Putamen (tissue), 1 donor: ENCODE measurements around the gene RASAL3.

Experiments
- DNase-seq: peaks from one replicate; pipeline ENCODE4 v3.0.0-alpha.2; 2016; ENCODE audit warnings: low spot score

The RASAL3 gene

DNA sequence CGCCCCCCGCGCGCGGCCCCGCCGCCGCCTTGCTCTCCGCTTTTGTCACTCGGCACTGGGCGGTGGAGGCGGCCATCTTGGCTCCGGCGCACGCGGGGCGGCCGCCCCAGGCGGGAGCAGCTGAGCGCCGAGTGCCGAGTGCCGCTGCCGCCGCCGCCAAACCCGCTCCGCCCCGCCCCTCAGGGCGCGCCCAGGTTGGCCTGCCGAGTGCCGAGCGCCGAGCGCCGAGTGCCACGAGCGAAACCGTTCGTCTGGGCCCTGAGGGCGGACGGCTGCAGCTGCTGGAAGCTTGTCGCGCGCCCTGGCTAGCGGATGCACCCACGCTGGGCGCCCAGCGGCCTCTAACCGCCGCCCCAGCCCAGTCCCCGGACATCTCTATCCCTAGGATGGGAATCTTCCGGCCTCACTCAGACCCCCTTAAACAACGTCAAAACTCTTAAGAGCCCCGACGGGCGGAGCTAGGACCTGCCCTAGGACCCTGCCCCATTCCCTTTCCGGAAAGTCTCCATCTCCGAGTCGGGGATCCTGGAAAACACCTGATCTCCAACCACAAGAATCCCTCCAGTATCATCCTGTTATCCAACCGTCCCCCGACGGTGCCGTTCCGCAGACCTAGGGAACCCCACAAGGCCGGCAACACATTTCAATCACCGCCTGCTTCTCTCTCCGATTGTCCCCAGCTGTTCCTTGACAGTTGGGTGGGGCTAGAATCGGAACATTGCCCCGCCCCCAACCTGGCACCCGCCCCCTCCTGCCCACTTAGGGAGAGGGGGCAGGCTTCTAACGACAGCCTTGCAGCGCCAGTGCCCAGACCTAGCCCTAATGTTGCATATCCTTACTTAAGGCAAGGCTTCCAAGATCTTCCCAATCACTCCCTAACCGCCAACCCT lies 31.5 kb downstream of the RASAL3 start:
- peak; percentile 91 for DNase-seq

DNA sequence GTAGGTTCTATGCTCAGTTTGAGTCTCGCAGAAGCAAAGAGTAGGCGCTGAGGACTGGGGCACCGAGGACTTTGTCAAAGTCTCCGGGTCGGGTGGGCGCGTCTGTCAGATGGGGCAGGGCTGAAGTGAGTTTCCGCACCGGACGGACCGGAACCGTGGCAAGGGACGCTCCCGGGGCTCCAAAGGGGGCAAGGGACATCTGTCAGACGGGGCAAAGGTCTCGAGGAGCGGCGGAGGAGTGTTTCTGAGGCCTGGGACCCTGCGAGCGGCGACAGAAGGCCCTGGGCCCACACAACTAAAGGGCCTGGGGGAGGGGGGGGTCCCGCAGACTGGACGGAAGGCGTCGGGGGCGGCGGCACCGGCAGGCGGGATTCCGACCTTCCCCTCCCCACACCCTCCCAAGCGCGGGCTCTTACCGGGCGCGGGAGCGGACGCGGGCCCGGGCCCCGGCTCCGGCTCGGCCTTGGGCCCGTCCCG lies 32.3 kb downstream of the RASAL3 start:
- no peak for DNase-seq

DNA sequence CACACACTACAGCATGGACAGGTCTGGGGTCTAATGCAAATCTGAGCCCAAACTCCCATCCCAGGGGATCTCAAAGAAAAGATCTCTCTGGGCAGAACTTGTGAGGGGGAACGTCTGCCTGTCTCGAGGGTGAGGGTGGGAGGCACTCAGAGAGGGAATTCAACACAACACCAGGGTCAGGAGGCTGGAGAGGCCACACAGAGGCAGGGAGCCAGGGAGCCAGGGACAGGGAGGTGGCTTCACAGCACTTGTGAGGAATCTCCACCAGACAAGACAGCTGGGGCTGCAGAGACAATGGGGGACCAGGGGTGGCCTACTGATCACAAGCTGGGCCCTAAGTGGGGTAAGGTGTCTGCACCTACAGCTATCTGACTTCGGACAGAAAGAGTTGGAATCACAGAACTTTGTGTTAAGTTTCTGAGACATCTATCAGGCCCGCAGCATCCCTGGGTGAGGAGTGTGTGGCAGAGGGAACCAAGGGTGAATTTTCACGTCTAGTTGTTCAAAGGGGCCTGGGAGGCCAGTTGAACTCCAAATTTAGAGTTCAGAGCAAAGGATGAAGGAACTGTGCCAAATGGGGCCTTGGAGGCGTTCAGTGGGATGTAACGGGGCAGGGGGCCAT lies 32.8 kb downstream of the RASAL3 start:
- DNase-seq = no peak

DNA sequence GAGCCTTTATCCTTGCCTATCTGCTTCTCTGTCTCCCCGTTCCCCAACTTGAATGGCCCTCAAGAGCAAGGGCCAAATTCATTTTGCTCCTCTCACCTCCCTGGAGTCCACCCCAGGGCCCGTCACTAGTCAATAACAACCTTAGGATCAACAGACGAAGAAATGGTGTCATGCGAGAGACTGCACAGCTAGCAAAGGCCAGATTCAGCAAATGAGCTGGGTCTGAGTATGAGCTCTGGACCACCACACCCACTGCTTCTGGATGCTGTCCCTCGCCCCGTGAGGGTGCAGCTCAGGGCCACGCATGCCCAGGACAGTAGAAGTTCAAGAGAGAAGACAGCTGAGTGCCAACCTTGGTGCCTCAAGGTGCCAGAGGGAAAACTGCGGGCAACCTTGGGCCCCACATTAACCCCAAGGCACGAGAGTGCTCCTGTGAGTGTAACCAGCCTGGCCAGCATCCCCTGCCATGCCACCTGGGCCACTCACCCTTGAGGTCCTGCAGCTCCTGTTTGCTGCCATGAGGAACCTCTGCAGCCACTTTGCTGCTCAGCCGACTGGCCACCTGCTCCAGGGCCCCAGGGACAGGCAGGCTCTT lies 33.7 kb downstream of the RASAL3 start:
- DNase-seq = no peak

DNA sequence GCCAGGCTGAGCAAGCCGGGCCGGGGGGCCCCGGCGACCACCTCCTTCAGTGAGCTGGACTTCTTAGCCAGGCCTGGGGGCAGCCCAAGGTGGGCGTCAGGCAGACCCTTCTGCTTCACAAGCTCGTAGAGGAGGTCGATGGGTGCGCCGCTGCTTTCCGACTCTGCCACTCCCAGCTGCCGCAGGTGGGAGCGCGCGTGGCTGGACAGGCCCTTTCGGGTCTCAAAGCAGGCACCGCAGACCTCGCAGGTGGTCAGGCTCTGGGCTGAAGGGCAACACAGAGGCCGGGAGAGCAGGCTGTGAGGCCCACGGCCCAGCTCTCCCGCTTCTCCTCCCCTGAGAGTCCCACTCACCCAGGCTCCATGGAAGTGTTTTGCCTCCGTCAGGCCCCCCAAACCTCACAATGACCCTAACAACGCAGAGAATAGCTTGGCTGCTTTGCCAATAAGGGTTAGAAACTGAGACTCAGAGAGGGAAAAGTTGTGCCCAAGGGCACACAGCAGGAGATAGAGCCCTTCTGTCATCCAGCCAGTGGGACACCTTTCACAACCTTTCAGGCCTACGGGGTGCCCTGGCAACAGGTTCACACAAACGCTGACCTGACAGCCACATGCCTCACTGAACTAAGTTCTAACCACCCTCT lies 34.4 kb downstream of the RASAL3 start:
- DNase-seq = no peak

DNA sequence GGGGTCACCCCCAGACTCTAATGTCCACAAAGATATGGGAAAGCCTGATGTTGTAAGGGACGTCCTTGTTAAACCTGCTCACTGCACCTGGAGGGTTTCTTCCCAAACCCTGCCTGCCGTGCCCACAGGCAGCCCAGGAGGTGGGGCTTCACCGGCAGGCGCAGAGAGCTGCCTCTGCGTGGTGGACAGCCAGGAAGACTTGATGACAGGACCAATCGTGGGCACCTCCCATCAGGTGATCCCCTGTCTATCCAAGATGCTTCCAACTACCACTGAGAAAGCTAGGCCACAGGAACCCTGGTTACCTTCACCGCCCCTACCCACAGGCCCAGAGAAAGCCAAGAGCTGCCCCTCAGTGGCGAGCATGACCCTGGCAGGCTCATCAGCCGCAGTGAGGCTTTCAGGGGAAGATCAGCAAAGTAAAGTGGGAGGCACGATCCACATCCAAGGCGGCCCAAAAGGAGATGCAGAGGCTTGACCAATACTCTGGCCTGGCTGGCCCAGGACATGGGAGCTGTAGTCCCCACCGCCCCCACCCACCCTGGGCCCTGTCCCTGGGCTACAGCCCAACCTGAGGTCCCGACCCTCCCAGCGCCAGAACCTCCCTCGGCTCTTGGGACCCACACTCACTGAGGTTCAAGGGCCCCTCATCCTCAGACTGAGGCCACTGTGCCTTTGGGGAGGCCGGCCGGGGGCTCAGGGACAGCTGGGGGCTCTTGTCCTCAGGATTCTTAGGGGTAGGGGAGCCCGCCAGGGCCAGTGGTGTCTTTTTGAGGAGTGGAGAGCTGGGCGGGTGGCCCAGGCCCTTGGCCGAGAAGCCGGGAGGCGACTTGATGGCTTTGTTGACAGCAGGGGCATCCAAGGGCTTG lies 35.2 kb downstream of the RASAL3 start:
- DNase-seq = no peak

DNA sequence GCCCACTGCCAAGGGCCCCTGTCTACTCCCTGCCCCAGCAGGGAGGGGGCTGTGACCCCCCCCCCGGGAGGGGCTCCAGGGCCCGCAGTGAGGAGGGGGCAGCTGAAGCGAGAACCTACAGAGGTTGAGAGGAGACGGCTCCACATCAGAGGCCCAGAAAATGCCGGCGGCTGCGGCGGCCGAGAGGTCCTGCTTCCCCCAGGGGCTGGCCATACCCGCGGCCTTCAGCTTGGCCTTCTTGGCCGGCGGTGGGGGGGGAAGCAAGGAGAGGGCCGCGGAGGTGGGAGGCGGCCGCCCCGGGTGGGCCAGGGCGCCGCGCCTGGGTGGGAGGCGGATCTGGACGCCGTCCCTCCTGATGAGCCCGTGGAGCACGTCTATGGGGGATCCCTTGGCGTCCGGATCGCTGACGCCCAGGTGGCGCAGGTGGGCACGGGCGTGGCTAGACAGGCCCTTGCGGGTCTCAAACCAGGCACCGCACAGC lies 36.3 kb downstream of the RASAL3 start:
- DNase-seq = no peak

DNA sequence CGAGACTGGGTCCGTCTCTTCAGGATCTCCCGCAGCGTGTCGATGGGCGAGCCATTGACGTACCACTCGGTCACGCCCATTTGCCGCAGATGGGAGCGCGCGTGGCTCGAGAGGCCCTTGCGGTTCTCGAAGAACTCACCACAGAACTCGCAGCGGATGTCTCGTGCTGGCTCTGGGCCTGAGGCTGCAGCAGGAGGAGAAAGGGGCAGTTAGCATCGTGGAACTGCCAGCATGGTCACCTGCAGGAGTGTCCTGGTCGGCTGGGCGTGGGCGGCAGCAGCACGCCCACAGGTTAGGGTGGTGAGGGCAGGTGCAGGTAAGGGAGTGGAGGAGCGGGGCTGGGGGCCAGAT lies 37.0 kb downstream of the RASAL3 start:
- no peak for DNase-seq

DNA sequence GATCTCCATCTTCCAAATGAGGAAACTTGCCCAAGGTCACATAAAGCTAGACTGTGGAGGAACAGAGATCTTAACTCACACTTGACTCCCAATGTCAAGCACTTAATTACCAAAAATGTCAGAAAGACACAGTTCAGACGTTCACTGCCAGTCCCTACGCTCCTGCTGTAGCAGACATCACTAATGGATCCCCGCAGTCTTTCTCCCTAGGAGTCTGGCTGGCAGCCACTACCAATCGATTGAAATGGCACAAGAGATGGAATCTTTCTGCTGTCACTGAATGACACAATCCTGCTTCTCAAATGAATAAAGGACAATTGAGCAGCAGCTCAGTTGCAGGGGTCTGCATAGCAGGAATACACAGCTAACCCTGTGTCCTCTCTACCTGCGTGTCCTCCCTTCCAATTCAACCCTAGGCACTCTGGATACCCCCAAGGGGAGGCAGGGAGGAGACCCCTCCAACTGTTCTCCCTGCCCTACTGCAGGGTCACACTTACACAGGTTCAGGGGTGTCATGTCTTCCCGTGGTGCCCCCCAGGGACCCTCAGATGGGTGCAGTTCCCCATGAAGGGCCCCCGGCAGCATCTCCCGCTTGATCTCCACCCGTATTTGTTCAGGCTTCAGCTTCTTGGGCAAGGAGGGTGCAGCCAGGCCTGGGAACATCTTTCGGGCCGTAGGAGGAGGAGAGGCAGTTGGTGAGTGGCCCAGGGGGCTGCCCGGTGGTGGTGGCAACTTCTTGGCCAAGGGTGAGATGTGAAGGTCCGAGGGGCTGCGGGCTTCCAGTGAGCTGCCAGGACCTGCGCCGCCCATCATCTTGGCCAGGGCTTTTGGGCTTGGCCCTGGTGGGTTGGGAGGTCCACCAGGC lies 37.6 kb downstream of the RASAL3 start:
- DNase-seq = no peak

DNA sequence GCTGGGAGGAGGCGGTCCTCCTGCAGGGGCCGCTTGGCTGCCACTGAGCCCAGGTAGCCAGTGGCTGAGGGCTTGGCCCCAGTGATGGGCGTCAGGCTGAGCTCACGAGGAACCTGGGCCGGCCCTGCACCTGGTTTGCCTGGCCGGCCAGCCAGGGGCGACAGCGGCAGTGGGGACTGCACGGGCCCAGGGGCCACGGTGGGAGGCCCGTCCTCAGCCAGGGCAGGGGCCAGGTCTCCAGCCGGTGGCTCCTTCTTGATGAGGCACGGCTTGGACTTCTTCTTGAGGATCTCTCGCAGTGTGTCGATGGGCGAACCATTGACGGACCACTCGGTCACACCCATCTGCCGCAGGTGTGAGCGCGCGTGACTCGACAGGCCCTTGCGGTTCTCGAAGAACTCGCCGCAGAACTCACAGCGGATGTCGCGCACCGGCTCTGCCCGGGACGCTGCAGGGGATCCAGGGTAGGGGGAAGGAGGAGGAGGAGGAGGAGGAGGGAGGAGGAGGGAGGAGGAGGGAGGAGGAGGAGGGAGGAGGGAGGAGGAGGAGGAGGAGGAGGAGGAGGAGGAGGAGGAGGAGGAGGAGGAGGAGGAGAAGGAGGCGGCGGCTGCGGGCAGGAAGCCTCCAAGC lies 38.9 kb downstream of the RASAL3 start:
- no peak for DNase-seq

DNA sequence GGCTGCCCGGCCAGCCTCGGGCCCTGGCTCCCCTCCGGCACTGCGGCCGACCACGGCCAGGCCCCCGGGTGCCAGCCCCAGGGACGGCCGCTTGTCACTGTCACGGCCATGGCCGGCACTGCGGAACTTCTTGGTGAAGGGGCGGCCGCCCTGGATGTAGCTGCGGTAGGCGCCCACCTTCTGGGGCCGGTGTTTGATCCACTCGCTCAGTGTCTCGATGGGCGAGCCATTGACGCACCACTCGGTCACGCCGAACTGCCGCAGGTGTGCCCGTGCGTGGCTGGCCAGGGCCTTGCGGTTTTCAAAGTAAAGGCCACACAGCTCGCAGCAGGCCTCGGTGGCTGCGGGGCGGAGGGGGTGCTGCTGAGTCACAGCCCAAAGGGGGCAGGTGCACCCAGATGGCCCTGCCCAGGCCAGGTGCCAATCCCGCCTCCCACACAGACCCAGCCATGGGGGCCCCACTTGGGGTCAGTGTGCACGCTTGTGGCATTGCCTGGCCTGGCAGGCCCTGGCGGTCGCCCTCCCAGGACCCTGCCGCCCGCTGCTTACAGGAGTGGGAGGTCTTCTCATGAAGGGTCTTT lies 39.6 kb downstream of the RASAL3 start:
- DNase-seq = no peak

DNA sequence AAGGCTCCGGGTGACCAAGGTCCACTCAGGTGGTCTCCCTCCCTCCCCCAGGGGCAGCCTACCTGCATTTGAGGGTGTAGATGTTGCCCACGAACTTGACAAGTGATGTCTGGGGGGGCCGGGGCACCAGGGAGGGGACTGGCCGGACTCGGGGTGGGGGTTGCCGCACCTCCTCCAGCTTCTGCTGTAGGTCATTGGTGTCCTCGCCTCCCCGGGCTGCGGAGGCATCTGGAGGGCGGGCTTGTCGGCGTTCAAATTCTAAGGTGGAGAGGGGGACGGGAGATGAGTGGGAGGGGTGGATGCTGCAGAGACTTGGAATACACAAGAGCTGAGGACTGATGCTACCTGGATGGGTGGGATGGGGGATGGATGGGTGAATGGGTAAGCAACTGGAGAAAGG lies 40.2 kb downstream of the RASAL3 start:
- DNase-seq = no peak

DNA sequence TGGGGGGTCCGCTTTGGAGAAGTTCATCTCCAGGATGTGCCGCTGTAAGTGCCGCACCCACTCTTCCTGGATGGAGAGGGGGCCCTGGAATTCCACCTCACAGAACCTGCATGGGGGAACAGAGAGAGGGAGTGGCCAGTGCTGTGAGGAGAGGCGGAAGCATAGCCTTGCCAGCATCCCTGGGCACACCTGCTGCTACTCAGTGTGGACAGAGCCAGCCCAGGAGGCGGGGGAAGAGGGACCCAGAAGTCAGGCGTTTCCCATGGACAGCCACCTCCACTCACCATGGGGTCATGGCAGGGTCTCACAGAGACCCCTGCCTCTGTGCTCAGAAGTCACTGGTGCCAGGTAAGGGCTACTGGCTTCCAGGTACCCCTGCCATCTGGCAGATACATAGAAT lies 41.2 kb downstream of the RASAL3 start:
- DNase-seq = no peak

DNA sequence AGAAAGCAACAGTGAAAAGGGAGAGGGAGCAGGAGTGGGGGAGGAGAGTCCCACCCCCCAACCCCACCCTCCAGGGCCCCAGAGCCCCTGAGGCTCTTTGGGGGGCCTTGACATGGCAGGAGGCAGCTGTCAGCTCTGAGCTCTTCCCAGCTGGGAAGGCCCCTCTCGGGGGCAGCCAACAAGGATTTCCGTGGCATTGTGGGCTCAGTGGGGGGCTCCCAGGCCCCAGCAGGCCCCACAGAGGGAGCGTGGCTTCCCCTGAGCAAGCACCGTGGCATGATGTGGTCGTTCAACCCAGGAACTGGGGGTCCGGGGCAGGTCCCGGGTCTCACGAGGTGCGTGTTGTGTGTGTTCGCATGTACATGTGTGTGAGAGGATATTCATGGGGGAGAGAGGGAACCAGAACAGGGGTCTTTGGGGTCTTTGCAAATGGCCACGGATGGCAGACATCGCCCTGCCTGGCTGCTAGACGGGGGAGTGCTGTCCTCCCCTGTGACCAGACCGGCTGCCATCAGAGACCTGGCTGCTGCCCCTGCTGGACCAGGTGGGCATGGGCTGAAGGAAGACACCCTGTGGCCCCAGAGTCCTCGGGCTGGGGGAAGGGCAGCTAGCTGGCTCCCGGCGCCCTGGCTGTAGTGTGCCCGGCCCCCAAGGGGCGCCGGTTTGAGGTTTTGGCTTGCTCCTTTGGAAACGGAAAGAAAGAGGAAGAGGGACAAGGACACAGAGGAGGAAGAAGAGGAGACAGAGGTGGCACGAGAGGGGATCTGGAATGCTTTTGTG lies 41.9 kb downstream of the RASAL3 start:
- DNase-seq = no peak

DNA sequence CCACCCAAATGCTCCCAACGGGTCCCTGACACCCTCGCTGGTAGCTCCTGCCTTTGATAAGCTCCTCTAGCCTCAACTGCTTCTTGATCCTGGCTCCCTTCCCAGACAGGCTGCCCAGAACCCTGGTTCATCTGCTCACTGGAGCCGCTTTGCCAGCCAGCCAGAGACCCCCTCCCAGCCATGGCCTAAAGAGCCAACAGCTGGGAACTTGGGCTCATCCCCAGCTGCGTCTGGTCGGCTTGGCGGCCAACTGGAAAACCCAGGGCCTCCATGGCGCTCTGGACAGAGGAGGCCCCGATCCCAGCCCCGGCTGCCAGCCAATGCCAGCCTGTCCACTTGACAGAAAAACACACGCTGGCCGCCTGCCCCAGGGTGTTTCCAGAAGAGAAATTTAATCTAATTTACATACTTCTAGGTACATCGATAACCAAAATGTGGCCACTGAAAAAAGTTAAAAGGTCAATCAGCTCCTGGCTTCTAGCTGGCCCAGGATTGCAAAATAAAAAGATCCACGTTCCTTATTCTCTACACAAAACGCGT lies 42.6 kb downstream of the RASAL3 start:
- DNase-seq = peak; percentile 88

DNA sequence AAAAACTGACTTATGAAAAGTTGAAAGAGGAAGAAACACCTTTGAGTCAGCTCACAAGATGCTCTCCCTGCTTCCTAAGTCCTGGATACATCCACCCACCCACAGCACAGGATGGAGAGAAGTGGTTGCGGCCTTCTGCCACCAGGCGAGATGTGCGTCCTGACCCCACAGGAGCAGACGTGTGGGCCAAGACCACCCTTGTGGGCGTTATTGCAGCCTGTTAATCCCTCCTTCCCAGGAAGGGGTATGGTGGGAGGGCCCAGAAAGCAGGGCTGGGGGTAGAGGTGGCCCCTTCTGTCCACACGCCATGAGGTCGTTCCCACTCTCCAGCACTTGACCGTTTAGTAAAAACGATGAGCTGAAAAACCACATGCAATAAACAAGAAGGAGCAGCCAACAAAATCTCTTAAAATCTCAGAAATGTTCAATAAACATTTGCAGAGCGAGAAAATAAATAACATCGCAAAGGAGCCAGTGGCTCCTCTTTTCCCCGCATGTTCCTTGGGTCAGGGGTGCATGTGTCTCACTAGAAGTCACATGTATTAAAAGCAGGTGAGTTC lies 43.1 kb downstream of the RASAL3 start:
- DNase-seq = no peak

DNA sequence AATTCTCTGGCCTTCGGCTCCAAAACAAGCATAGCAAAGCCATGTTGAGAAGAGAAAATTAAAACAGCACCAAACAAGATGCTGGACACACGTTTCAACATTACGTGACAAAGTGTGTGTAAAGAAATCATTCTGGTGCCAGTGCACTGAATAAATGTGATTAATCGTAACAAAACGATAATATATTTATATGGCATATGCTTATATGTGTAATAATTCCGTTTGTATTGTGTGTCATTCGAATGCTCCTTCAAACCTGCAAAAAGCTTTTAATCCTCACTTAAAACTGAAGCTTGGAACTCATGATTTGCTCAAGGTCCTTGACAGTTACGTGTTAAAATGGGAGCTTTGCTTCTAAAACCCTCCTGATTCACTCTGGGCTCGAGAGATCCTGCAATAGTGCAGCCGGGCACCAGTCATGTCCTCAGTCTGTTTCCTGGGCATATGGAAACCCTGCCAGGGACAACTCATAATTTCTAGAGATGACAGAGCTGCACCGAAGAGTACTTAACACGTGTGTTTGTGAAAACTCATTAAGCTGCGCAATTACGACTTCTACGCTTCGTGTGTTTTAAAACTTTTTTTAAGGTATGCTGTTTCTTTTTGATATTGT lies 44.8 kb downstream of the RASAL3 start:
- no peak for DNase-seq
